Thyroid gland (tissue), 4 donors: ENCODE results near the gene TRIM27. TPM values are rescaled to one million over a fixed set of nuclear protein-coding genes. Genes with fewer than 3 reads are reported as not detected.
A peak's percentile ranks its signal among the peaks of the same experiment; 100 is the strongest.
"Not testable (repeated sequence)": the region's sequence is repeated elsewhere in the genome, so short reads cannot be mapped to it uniquely, and the experiment has no call there.

ENCODE experiments used
- DNase-seq, 2 donors: peaks; one replicate each; pipeline ENCODE4 v3.0.0-alpha.2; 2019
- H3K27ac ChIP-seq, 3 donors: fragments of 200-600 bp; sonication (generic); 1 replicate in 2 of 3; 2 replicates in 1 of 3; pipeline ENCODE4 v1.5.1; 2016 to 2019; ENCODE audit warnings: mild to moderate bottlenecking in 1 of 3, moderate library complexity in 1 of 3
- H3K27me3 ChIP-seq: fragments of 200-600 bp; sonication (generic); one replicate; pipeline ENCODE4 v1.5.1; 2019
- H3K36me3 ChIP-seq, 2 donors: fragments of 200-600 bp; sonication (generic); one replicate each; pipeline ENCODE4 v1.5.1; 2016 to 2019
- H3K4me1 ChIP-seq, 2 donors: fragments of 200-600 bp; sonication (generic); one replicate each; pipeline ENCODE4 v1.5.1; 2017 to 2019
- H3K4me3 ChIP-seq, 3 donors: fragments of 200-600 bp; sonication (generic); replicated peaks in 1 of 3; 1 replicate in 2 of 3; 2 replicates in 1 of 3; pipeline ENCODE4 v1.5.1; 2016; ENCODE audit warnings: mild to moderate bottlenecking in 1 of 3
- H3K9me3 ChIP-seq: fragments of 200-600 bp; sonication (generic); one replicate; pipeline ENCODE4 v1.5.1; 2017
- POLR2A ChIP-seq, 2 donors: fragments of 450-650 bp; IDR thresholded peaks; one replicate each; pipeline ENCODE4 v1.6.1; 2017; ENCODE audit warnings: antibody characterized with exemption in 2 of 2, mild to moderate bottlenecking in 2 of 2, moderate library complexity in 1 of 2
- WGBS, 2 donors: methylation state at CpG; one replicate each; pipeline ENCODE4 v1.1.5; 2017; 5-methylcytosine and 5-hydroxymethylcytosine counted together
- intact Hi-C: fragments of 100-400 bp; cut with DNase I; formaldehyde crosslinking; loops from one replicate; pipeline ENCODE4 v1.15.1; 2023
- total RNA-seq, 4 donors: library from RNA; depleted of rRNA; stranded (reverse); fragments of >200 nt; gene quantifications; one replicate each; pipeline ENCODE4 v1.2.3, GENCODE V29; 2016
- TF ChIP-seq, protein P1 (sequence below), 6 experiments: fragments of 200-600 bp in 3 of 6; fragments of 450-650 bp in 3 of 6; sonication (generic) in 3 of 6; IDR thresholded peaks; one replicate each; pipeline ENCODE4 v1.5.1; 2016 to 2019; ENCODE audit warnings: antibody characterized with exemption in 6 of 6, mild to moderate bottlenecking in 2 of 6, inconsistent platforms in 1 of 6, moderate library complexity in 1 of 6

Gene TRIM27, protein sequence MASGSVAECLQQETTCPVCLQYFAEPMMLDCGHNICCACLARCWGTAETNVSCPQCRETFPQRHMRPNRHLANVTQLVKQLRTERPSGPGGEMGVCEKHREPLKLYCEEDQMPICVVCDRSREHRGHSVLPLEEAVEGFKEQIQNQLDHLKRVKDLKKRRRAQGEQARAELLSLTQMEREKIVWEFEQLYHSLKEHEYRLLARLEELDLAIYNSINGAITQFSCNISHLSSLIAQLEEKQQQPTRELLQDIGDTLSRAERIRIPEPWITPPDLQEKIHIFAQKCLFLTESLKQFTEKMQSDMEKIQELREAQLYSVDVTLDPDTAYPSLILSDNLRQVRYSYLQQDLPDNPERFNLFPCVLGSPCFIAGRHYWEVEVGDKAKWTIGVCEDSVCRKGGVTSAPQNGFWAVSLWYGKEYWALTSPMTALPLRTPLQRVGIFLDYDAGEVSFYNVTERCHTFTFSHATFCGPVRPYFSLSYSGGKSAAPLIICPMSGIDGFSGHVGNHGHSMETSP
- total RNA-seq: 10 to 100 TPM; 57.1 to 73.2 (median 66.7) TPM

DNA sequence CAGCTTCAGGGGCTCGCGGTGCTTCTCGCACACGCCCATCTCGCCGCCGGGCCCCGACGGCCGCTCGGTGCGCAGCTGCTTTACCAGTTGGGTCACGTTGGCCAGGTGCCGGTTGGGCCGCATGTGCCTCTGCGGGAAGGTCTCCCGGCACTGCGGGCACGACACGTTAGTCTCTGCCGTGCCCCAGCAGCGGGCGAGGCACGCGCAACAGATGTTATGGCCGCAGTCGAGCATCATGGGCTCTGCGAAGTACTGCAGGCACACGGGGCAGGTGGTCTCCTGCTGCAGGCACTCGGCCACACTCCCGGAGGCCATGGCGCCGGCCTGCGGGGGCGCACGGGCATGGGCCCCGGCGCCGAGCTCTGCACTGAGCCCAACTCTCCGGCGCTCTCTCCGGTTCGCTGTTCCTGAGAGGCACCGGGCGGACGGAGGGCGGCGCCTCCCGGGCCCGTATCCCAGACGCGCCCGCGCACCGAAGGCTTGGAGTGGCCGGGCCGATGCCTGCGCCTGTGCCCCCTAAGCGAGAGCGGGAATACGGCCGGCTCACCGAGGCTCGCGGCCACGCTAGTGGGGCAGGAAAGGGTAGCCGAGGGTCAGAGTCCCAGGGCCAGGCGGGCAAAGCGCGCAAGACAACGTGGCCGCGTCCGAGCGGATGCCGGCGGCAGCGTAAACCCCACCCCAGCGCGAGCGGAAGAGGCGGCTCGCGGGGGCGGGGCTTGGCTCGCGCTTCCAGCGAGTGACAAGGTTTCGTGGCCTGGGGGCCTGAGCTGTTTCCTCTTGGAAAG lies at the start of gene TRIM27:
Gene TRIM27, minus strand, starts transcription at position 668 of the 785 bp plus-strand sequence. Its CDS starts 353 bp downstream, at position 315.
- intact Hi-C loops: no loop called here
- peak; percentile 92 to 93 for DNase-seq
- Histone ChIP-seq H3K27ac (peak within 1 kb of the TSS; percentile 92 to 97 (median 97)), H3K9me3 (no peaks in the 10 kb centered on the region), H3K27me3 (no peaks in the 10 kb centered on the region), H3K4me1 (peaks cover 11 to 16% of the 10 kb centered on the region in 2 donors), H3K4me3 (peak within 1 kb of the TSS; percentile 85 to 97 (median 95)), H3K36me3 (peaks cover 26 to 31% of the 10 kb centered on the region in 2 donors)
- peak; percentile 55 to 95 for TF ChIP-seq POLR2A (IDR thresholded peaks at IDR 0.05)
- TF ChIP-seq, protein P1, sequence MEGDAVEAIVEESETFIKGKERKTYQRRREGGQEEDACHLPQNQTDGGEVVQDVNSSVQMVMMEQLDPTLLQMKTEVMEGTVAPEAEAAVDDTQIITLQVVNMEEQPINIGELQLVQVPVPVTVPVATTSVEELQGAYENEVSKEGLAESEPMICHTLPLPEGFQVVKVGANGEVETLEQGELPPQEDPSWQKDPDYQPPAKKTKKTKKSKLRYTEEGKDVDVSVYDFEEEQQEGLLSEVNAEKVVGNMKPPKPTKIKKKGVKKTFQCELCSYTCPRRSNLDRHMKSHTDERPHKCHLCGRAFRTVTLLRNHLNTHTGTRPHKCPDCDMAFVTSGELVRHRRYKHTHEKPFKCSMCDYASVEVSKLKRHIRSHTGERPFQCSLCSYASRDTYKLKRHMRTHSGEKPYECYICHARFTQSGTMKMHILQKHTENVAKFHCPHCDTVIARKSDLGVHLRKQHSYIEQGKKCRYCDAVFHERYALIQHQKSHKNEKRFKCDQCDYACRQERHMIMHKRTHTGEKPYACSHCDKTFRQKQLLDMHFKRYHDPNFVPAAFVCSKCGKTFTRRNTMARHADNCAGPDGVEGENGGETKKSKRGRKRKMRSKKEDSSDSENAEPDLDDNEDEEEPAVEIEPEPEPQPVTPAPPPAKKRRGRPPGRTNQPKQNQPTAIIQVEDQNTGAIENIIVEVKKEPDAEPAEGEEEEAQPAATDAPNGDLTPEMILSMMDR (IDR thresholded peaks at IDR 0.05): peak in 1 of 6 experiments; percentile 5
- 0% methylated on average over 9 of the region's 89 CpGs; no CpG with 5 or more reads in 1 of the 2 donors for WGBS, 2 donors

DNA sequence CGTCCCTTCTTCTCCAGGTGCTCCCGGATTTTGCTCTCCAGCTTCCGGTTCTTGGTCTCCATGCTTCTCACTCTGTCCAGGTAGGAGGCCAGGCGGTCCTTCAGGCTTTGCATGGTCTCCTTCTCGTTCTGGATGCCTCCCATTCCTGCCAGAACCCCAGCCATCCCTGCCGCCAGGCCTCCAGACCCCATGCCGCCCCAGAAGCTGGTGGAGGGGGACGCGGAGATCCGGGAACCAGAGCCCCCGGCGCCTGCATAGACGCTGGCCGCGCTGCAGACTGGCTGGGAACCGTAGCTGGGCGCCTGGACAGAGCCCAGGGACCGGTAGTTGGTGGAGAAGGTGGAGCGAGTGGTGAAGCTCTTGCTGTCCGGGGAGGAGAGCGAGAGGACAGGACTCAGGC lies 46.3 kb upstream of the TRIM27 start:
- H3K27ac ChIP-seq, DNase-seq, H3K36me3 ChIP-seq, H3K4me3 ChIP-seq, intact Hi-C loops, H3K9me3 ChIP-seq, H3K4me1 ChIP-seq, H3K27me3 ChIP-seq: not testable (repeated sequence)
- WGBS, 2 donors: 88 to 94% methylated on average over 21 of the region's 21 CpGs

DNA sequence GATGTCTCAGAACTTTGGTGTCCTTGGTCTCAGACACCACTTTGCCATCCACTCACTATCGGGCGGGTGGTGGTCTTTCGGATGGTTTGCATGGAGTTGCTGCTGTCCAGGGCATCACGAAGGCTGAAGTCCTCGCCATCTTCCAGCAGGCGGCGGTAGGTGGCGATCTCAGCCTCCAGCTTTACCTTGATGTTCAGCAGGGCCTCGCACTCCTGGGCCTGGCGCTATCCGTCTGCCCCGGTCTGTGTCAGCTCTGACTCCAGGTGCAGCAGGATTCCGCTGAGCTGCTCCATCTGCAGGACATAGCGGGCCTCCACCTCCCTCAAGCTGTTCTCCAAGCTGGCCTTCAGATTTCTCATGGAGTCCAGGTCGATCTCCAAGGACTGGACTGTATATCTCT lies 45.3 kb upstream of the TRIM27 start:
- 65 to 72% methylated on average over 14 to 15 of the region's 15 CpGs for WGBS, 2 donors
- Histone ChIP-seq H3K27ac (no peak overlapping the region), H3K4me1 (no peaks in the 10 kb centered on the region), H3K36me3 (no peaks in the 10 kb centered on the region), H3K9me3 (no peaks in the 10 kb centered on the region), H3K27me3 (no peaks in the 10 kb centered on the region), H3K4me3 (no peak overlapping the region)
- intact Hi-C loops: no loop called here
- no peak for TF ChIP-seq POLR2A (IDR thresholded peaks at IDR 0.05)
- TF ChIP-seq, protein P1 (IDR thresholded peaks at IDR 0.05): no peak
- DNase-seq: no peak

DNA sequence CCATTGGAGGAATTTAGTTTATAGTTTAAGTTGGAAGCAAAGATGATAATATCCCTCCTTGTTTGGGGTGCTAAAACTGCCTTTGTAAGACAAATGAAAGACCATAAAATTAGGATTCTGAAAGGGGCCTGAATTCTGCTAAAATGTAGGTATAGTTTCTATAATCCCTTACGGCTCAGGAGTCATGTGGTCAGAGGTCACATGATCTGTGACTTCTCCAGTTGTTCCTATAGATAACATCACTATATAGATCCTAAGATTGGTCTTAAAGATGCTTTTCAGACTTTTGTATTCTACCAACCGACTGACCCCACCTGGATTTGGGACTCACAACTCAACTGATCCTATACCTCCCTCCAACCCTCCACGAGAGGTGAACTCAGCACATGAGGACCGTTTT lies 44.7 kb upstream of the TRIM27 start:
- H3K36me3 ChIP-seq: no peaks in the 10 kb centered on the region
- TF ChIP-seq, protein P1 (IDR thresholded peaks at IDR 0.05): no peak
- TF ChIP-seq POLR2A (IDR thresholded peaks at IDR 0.05): no peak
- intact Hi-C loops: no loop called here
- H3K9me3 ChIP-seq: no peaks in the 10 kb centered on the region
- no peaks in the 10 kb centered on the region for H3K4me1 ChIP-seq
- WGBS, 2 donors: 83 to 89% methylated on average over 4 of the region's 4 CpGs
- no peak for DNase-seq
- no peak overlapping the region for H3K27ac ChIP-seq
- H3K4me3 ChIP-seq: no peak overlapping the region
- H3K27me3 ChIP-seq: no peaks in the 10 kb centered on the region

DNA sequence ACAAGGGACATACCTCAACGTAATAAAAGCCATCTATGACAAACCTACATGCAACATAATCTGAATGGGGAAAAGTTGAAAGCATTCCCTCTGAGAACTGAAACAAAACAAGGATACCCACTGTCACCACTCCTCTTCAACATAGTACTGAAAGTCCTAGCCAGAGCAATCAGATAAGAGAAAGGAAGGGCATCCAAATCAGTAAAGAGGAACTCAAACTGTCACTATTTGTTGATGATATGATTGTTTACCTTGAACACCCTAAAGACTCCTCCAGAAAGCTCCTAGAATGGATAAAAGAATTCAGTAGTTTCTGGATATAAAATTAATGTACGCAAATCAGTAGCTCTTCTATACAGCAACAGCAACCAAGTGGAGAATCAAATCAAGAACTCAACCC lies 41.9 kb upstream of the TRIM27 start:
- DNase-seq: no peak
- Histone ChIP-seq H3K9me3 (no peaks in the 10 kb centered on the region), H3K27me3 (no peaks in the 10 kb centered on the region), H3K27ac (no peak overlapping the region), H3K36me3 (no peaks in the 10 kb centered on the region), H3K4me3 (no peak overlapping the region), H3K4me1 (no peaks in the 10 kb centered on the region)
- intact Hi-C loops: no loop called here
- WGBS, 2 donors: 95 to 97% methylated on average over 2 of the region's 2 CpGs
- TF ChIP-seq, protein P1 (IDR thresholded peaks at IDR 0.05): no peak
- TF ChIP-seq POLR2A (IDR thresholded peaks at IDR 0.05): no peak
